ENCODE data around the gene DLL1.

DNA sequence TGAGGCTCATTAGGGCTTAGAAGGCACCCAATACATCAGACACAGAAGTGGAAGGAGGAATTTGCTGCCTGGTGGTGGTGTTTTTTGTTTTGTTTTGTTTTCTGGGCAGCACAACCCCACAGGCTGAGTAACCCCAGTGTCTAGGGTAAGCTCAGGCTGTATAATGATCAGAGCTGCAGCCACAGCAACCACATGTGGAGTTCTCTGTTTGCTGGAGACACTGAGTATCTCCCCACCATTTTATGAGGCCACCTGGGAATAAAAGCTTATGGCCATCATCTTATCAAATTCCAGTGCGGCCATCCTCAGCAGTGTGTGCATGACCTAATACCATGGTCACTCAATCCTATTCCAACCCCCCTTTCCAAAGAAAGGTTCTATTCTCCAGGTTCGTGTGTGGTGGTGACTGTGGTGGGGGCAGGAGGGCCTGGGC is 3.4 kb upstream of the DLL1 start:
- TF ChIP-seq CTCF (IDR thresholded peaks at IDR 0.05) (no peak), CHD2 (IDR thresholded peaks at IDR 0.05; ENCODE audit: low read length, partially characterized antibody) (no peak), MYC (IDR thresholded peaks at IDR 0.05; ENCODE audit: borderline replicate concordance, low read length) (no peak), CEBPB (IDR thresholded peaks at IDR 0.05) (no peak), ZFP36 (IDR thresholded peaks at IDR 0.05; ENCODE audit: borderline replicate concordance, partially characterized antibody) (no peak), BHLHE40 (IDR thresholded peaks at IDR 0.05; ENCODE audit: low read depth, low read length) (no peak)
